Activated T-cell treated with anti-CD3 and anti-CD28 coated beads for 4 hours (primary cell): ENCODE data around the gene QRICH1.

Source experiments
- DNase-seq: peaks from one replicate; pipeline ENCODE4 v3.0.0-alpha.2; 2020

Gene QRICH1

DNA sequence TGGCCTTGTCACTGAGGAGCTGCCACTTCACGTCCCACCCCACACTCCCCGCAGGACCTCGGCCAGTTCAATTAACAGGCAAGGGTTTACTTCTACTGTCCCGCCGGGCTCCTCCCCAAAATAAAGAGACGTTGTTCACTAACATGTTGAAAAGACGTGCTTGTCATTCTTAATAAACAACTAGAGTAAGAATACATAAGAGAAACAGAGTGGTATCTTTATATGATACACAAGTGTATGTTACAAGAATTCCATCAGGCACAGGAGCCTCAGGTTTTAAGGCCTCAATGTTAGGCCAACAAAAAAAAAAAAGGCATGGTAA lies 64.3 kb downstream of the QRICH1 start:
- no peak for DNase-seq

DNA sequence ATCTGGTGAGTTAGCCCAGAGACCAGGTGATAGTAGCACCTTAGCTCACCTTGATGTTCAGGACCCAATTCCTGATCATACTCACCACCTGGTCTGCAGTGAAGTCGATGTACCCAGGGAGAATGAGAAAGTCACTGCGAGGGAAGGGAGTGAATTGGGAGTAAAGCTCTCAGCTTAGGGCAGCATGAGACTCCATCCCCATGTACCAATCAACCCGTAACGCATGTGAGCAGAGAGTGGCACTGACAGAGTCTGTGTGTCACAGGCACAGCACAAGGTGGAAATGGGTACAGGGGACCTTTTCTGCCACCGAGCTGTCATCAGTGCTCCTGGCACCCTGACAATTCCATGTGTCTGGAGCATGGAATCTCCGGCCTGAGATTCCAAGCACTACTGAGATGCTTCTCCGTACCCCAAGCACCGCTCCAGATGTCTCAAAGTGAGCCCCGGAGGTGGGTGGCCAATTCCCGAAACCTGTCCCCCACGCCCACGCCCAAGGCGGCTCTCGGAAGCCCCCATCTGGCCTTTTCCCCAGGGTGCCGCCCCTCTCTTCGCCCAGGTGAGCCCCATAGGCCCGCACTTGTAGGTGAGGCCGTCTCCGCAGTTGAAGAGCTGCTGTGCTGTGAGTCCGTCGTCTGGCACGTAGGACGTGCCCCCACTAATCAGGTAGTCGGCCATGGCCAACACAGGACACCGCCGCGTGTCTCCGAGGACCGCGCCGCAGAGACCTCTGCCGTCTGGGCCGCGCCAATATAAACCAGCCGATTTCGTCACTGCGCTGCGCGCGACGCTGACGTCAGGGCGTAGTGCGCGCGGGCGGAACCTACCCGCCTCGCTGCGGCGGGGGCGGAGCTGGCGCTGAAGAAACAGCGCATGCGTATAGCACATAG lies 65.0 kb downstream of the QRICH1 start, which contains the start of gene IMPDH2:
IMPDH2 (minus strand) TSS at position 726 of the 890 bp plus-strand sequence; CDS start at position 678, 48 bp downstream.
- DNase-seq, result peak; percentile 91

DNA sequence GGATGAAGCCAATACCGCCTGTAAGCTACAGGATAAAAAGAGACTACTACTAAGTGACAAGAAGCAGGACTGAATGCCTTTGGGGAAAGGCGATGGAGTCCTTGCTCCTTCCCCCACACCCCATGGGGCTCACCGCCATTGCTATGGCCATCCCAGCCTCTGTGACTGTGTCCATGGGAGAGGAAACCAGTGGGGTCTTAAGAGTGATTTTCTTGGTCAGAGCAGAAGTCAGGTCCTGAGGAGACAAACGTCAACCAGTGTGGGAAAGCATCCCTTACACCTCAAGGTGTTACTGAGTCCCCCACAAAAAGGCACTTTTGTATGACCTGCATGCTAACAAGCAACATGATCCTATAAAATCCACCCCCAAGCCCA lies 65.6 kb downstream of the QRICH1 start:
- DNase-seq, result no peak

DNA sequence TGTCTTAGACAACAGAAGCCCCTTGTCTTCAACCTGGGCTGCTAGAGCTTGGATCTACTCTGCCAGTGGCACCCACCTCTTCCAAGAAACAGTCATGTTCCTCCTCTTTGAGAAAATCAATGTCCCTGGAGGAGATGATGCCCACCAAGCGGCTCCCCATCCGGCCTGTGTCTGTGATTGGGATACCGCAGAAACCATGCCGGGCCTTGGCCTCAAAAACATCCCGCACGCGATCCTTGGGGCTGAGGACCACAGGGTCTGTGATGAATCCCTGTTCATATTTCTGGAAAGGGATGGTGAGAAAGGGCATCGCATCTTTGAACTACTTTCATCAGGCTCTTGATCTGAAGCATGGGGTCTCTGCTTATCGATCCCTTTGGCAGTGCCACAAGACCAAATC lies 66.2 kb downstream of the QRICH1 start:
- DNase-seq, result no peak

DNA sequence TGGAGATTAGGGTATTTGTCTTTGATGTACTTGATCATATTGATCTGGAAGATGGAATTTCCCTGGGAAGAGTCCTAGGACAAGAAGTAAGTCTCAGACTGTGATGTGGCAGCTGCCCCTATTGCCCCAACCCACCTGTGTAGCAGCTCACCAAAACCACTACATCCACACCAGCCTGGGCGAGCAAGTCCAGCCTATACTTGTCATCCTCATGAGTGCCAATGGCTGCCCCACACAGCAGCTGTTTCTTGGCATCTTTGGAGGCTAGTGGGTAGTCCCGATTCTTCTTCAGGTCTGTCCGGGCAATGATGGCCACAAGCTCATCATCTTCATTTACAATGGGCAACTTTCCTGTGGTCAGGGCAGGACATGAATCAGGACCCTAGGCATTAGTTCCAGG lies 67.3 kb downstream of the QRICH1 start:
- DNase-seq, result no peak

- DNase-seq, result no peak
These were observed 67.9 kb downstream of the QRICH1 start for GRCh38 chr3:49025793-49026520.

DNA sequence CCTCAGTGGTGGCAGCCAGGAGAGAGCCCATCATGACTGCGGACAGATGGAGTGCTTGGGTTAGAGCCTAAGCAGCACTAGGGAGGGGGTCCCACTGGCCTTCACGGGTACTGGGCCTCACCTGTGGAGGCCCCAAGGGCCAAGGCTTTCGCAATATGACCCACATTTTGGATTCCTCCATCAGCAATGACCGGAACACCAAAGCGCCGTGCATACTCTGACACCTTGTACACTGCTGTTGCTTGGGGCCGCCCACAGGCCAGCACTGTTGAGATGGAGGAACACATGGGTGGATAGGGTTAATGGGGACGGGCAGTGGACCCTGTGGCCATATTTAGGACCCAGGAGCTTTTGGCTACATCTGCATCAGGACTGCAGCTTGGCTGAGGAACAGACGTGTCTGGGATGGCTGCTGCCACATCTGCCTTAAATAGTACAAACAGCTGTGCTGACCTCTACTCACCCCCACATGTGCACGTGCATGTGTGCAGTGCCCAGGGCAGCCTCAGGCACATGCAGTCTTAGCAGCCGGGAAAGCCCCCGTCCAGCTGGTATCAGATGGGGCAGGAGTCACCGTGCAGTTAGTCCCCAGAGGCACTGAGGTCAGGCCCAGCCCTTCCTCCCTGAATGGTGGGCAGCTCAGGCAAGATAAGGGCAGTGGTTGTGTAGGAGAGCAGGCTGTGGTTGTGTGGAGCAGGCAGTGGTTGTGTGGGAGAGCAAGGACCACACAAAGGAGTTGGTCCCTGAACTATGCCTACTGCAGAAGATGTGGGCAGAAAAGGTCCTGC lies 68.7 kb downstream of the QRICH1 start:
- no peak for DNase-seq

DNA sequence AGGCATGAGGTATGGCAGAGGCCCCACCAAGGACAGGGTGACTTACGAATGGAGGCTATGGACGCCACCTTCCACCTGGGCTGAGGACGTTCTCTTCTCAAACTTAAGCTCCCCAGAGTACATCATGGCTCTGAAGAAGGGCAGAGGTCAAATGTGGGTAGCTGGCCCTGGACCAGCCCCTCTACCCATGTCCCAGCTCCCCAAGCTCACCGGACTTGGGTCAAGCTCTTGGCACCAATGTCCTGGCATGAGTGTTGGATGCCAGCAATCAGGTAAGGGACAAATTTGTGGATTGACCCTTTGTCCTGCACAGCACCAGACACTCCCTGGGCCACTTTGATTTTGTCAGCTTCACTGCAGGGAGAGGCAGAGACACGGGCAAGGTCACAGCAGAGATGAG lies 69.4 kb downstream of the QRICH1 start:
- no peak for DNase-seq

GRCh38 chr3:49023775-49024174 lies 70.1 kb downstream of the QRICH1 start:
- no peak for DNase-seq

DNA sequence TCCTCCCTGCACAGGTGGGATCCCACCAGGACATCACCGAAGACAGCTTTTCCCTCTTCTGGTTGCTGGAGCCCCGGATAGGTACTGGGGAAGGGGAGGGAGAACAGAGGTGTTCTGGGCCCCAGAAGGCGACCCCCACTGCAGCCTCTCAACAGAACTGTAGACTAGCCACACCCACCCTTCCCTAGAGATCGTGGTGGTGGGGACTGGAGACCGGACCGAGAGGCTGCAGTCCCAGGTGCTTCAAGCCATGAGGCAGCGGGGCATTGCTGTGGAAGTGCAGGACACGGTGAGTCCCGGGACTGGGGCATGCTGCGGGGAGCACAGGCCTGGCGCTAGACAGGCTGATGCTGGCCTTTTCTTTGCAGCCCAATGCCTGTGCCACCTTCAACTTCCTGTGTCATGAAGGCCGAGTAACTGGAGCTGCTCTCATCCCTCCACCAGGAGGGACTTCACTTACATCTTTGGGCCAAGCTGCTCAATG lies 71.1 kb downstream of the QRICH1 start:
- no peak for DNase-seq

GRCh38 chr3:49021813-49022687 lies 71.8 kb downstream of the QRICH1 start, which contains the start of gene NDUFAF3:
NDUFAF3 (plus strand) TSS chr3:49022121; CDS start chr3:49022145, 24 bp downstream.
- peak; percentile 84 for DNase-seq

GRCh38 chr3:49021213-49021812 lies 72.6 kb downstream of the QRICH1 start:
- peak; percentile 98 for DNase-seq

DNA sequence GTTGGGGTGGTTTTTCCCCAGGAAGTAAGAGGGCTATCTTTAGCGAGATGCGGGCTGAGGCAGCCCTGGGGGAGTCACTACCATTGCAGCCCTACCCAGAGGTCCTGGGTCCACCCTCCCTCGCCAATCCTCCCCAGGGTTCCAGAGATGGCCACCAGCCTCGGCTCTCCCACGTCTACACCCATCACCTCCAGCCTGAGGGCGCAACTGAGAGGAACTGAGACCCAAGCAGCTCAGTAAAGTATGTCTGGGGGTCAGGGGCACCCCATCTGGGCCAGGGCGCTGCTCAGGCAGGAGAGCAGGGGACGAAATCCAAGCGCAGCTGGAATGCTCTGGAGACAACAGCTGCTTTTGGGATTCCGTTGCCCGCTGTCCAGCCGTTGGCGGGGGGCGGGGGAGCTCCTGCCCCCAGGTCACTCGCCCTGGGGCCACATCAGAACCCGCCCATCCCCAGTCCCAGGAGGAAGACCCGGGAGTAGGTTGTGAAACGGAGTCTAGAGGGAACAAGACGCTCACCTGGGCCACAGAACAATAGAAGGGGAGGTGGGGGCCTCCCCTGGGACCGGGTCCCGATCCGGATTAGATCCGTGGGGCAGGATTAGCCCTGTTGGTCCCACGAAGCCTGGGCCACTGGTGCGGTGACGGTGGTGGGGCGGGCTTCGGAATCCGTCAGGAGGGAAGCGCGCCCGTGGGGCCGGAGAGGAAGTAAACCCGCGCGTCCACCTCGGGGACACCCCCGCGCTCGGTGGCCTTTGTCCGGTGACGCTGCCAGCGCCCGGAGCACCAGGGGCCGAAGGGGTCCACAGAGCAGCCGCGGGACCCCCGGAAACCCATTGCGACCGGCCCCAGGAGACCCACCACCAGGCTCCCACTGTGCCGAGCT lies 73.3 kb downstream of the QRICH1 start:
- DNase-seq, result no peak

- DNase-seq, result no peak
These were observed 73.9 kb downstream of the QRICH1 start for GRCh38 chr3:49019941-49020329.

DNA sequence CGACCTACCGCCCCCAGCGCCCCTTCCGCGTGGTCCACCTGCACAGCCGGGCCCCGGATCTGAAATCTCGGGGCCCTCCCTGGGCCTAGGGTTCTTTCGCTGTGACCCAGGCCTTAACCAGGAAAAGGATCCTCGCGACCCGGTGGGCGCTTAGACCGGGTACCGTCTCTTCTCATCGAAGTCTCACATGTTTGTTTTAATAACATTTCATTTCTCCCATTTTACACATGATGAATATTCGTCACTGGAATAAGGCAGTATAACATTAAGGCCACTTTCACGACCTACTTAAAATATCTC lies 75.2 kb downstream of the QRICH1 start:
- no peak for DNase-seq

- peak; percentile 41 for DNase-seq
These were observed 75.7 kb downstream of the QRICH1 start, which contains the start of gene DALRD3 for GRCh38 chr3:49017971-49018706. DALRD3 (minus strand) TSS chr3:49018580; CDS start chr3:49018564, 16 bp downstream.

- no peak for DNase-seq
These were observed 76.5 kb downstream of the QRICH1 start for GRCh38 chr3:49017229-49017970.

- no peak for DNase-seq
These were observed 77.2 kb downstream of the QRICH1 start for GRCh38 chr3:49016414-49017228.
